HG02870 (cell line): Measurements from ENCODE around the gene ANKRD1.

ENCODE experiments used
- ATAC-seq: cut with Tn5 transposase; IDR thresholded peaks from one replicate; pipeline ENCODE4 v1.9.1; 2021; ENCODE audit warnings: mild to moderate bottlenecking, moderate library complexity; ENCODE audit not compliant: unreplicated experiment

The ANKRD1 gene

DNA sequence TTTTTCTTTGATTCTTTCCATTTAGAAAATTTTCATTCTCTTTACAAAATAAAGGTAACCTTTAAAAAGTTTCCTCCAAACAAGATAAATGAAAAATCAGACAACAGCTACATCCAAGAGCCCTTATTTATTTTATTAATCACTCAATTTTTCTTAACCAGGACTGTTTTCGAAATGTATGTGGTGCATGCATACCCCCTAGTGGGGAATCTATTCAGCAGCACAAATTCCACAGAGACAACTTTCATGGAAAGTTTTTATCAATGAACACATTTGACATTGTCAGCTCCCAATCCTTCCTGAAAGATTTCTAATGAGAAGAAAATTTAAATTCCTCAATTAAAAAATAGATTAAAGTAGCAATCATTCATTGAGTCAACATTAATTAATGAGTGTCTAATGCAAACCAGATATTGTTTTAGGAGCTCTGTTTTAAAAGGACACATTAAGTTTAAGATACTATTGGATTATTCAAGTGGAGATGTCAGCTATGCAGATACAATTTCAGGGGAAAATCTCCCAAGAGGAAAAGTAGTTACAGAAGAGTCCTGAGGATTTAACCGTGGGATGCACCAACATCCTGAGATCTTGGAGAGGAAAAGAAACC lies 57.9 kb downstream of the ANKRD1 start:
- no peak for ATAC-seq
